Measurements from ENCODE around the gene MICU1.

Gene MICU1

DNA sequence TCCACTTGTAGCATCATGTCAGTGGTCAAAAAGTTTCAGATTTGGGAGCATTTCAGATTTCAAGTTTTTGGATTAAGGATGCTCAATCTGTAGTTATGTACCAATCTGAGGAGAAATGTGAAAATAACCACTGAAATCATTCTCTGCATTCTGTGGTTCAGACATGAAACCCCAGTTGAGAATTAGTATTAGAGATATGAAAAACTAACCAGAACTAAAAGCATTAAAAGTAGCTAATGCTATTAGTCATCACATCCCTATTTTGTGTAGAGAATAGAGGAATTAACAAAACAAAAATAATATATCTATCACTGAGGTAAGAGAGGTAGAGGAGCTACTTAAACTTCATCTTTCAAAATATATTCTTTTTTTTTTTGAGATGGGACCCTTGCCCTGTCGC lies 28.0 kb downstream of the MICU1 start:
- TF ChIP-seq, protein P1, sequence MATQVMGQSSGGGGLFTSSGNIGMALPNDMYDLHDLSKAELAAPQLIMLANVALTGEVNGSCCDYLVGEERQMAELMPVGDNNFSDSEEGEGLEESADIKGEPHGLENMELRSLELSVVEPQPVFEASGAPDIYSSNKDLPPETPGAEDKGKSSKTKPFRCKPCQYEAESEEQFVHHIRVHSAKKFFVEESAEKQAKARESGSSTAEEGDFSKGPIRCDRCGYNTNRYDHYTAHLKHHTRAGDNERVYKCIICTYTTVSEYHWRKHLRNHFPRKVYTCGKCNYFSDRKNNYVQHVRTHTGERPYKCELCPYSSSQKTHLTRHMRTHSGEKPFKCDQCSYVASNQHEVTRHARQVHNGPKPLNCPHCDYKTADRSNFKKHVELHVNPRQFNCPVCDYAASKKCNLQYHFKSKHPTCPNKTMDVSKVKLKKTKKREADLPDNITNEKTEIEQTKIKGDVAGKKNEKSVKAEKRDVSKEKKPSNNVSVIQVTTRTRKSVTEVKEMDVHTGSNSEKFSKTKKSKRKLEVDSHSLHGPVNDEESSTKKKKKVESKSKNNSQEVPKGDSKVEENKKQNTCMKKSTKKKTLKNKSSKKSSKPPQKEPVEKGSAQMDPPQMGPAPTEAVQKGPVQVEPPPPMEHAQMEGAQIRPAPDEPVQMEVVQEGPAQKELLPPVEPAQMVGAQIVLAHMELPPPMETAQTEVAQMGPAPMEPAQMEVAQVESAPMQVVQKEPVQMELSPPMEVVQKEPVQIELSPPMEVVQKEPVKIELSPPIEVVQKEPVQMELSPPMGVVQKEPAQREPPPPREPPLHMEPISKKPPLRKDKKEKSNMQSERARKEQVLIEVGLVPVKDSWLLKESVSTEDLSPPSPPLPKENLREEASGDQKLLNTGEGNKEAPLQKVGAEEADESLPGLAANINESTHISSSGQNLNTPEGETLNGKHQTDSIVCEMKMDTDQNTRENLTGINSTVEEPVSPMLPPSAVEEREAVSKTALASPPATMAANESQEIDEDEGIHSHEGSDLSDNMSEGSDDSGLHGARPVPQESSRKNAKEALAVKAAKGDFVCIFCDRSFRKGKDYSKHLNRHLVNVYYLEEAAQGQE (IDR thresholded peaks at IDR 0.05; ENCODE audit: low read depth), result no peak
- TF ChIP-seq YY1 (IDR thresholded peaks at IDR 0.05; ENCODE audit: low read depth) (no peak), TEAD4 (IDR thresholded peaks at IDR 0.05) (no peak), RAD21 (IDR thresholded peaks at IDR 0.05; ENCODE audit: low read depth) (no peak), EGR1 (IDR thresholded peaks at IDR 0.05) (no peak), FOXM1 (IDR thresholded peaks at IDR 0.05; ENCODE audit: borderline replicate concordance, low read depth) (no peak), NFIC (IDR thresholded peaks at IDR 0.05) (no peak), TCF12 (IDR thresholded peaks at IDR 0.05; ENCODE audit: low read depth) (no peak), CREB1 (IDR thresholded peaks at IDR 0.05; ENCODE audit: low read depth) (no peak), ZBTB7A (IDR thresholded peaks at IDR 0.05; ENCODE audit: low read depth) (no peak), TAF1 (IDR thresholded peaks at IDR 0.05; ENCODE audit: low read depth) (no peak)
- TF ChIP-seq, protein P2, sequence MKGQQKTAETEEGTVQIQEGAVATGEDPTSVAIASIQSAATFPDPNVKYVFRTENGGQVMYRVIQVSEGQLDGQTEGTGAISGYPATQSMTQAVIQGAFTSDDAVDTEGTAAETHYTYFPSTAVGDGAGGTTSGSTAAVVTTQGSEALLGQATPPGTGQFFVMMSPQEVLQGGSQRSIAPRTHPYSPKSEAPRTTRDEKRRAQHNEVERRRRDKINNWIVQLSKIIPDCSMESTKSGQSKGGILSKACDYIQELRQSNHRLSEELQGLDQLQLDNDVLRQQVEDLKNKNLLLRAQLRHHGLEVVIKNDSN (IDR thresholded peaks at IDR 0.05), result no peak
- TF ChIP-seq, protein P3, sequence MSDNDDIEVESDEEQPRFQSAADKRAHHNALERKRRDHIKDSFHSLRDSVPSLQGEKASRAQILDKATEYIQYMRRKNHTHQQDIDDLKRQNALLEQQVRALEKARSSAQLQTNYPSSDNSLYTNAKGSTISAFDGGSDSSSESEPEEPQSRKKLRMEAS (IDR thresholded peaks at IDR 0.05), result no peak

DNA sequence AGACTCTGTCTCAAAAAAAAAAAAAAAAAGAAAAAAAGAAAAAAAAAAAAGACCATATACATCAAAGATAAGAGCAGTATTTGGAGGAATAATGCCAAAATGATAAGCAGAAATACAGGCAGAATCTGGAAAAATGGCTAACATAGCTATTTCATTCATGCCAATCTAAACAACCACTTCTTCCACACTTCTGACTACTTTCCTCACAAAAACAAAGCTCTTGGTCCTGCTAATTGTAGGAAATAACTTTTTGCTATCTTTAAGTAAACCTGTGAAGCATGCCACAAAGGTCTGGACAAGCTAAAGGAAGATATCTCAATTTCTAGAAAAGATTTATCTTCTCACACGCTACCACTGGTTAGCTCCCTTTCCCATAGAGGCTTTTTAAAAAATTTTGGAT lies 30.4 kb downstream of the MICU1 start:
- TF ChIP-seq NFIC (IDR thresholded peaks at IDR 0.05) (no peak), CREB1 (IDR thresholded peaks at IDR 0.05; ENCODE audit: low read depth) (no peak), FOXM1 (IDR thresholded peaks at IDR 0.05; ENCODE audit: borderline replicate concordance, low read depth) (no peak), YY1 (IDR thresholded peaks at IDR 0.05; ENCODE audit: low read depth) (no peak), TAF1 (IDR thresholded peaks at IDR 0.05; ENCODE audit: low read depth) (no peak), EGR1 (IDR thresholded peaks at IDR 0.05) (no peak), ZBTB7A (IDR thresholded peaks at IDR 0.05; ENCODE audit: low read depth) (no peak), CEBPB (IDR thresholded peaks at IDR 0.05) (no peak), TCF12 (IDR thresholded peaks at IDR 0.05; ENCODE audit: low read depth) (no peak), TEAD4 (IDR thresholded peaks at IDR 0.05) (no peak), EP300 (IDR thresholded peaks at IDR 0.05; ENCODE audit: borderline replicate concordance) (no peak)
- TF ChIP-seq, protein P3 (IDR thresholded peaks at IDR 0.05), result no peak
- TF ChIP-seq, protein P2 (IDR thresholded peaks at IDR 0.05), result no peak

DNA sequence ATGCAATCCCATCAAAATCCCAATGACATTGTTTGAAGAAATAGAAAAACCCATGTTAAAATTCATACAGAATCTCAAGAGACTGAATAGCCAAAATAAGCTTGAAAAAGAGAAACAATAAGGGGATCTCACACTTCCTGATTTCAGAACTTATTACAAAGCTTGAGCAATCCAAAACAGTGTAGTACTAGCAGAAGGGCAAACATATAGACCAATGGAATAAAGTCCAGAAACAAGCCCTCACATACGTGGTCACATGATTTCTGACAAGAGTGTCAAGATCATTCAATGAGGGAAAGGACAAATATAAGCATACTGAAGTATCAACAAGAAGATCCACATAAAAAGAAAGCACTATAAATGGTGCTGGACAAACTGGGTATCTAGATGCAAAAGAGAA lies 31.9 kb downstream of the MICU1 start:
- TF ChIP-seq TAF1 (IDR thresholded peaks at IDR 0.05; ENCODE audit: low read depth) (no peak), NFIC (IDR thresholded peaks at IDR 0.05) (no peak), TEAD4 (IDR thresholded peaks at IDR 0.05) (no peak), EP300 (IDR thresholded peaks at IDR 0.05; ENCODE audit: borderline replicate concordance) (no peak), CEBPB (IDR thresholded peaks at IDR 0.05) (no peak), CREB1 (IDR thresholded peaks at IDR 0.05; ENCODE audit: low read depth) (no peak)

DNA sequence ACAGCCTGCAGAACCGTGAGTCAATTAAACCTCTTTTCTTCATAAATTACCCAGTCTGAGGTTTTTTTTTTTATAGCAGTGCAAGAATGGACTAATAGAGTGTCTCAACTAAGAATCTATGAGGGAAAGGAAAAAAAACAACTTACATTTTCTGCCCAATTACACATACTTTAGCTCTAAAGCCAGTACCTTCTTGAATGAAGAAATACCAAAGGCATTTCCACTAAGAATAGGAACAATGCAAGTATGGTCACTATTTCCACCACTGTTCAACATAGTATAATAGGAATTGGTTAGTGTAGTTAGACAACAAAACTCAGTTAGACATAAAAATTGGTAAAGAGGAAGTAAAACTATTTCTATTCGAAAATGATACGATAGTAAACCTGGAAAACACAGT lies 37.6 kb downstream of the MICU1 start:
- TF ChIP-seq ZBTB7A (IDR thresholded peaks at IDR 0.05; ENCODE audit: low read depth), result no peak
- no peak for TF ChIP-seq CEBPB (IDR thresholded peaks at IDR 0.05)
- TF ChIP-seq, protein P1 (IDR thresholded peaks at IDR 0.05; ENCODE audit: low read depth), result no peak

DNA sequence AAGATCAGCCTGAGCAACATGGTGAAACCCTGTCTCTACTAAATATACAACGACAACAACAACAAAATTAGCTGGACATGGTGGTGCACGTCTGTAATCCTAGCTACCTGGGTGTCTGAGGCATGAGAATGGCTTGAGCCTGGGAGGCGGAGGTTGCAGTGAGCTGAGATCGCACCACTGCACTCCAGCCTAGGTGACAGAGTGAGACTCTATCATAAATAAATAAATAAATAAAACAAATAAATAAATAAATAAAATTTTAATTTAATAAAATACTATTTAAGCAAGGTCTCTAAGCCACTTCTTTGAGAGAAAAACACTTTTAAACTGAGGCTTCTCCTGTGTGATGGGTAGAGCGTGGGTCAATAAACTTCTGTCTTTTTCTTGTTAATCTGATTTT lies 38.3 kb downstream of the MICU1 start:
- TF ChIP-seq ZBTB7A (IDR thresholded peaks at IDR 0.05; ENCODE audit: low read depth), result no peak
- TF ChIP-seq, protein P1 (IDR thresholded peaks at IDR 0.05; ENCODE audit: low read depth), result no peak
- TF ChIP-seq, protein P3 (IDR thresholded peaks at IDR 0.05), result no peak
- no peak for TF ChIP-seq EGR1 (IDR thresholded peaks at IDR 0.05)
- no peak for TF ChIP-seq CEBPB (IDR thresholded peaks at IDR 0.05)
- TF ChIP-seq NFIC (IDR thresholded peaks at IDR 0.05), result no peak
- no peak for TF ChIP-seq YY1 (IDR thresholded peaks at IDR 0.05; ENCODE audit: low read depth)
- no peak for TF ChIP-seq EP300 (IDR thresholded peaks at IDR 0.05; ENCODE audit: borderline replicate concordance)
- TF ChIP-seq TCF12 (IDR thresholded peaks at IDR 0.05; ENCODE audit: low read depth), result no peak
- no peak for TF ChIP-seq FOXM1 (IDR thresholded peaks at IDR 0.05; ENCODE audit: borderline replicate concordance, low read depth)
- TF ChIP-seq, protein P2 (IDR thresholded peaks at IDR 0.05), result no peak
- TF ChIP-seq TEAD4 (IDR thresholded peaks at IDR 0.05), result no peak
- no peak for TF ChIP-seq RAD21 (IDR thresholded peaks at IDR 0.05; ENCODE audit: low read depth)
- no peak for TF ChIP-seq CREB1 (IDR thresholded peaks at IDR 0.05; ENCODE audit: low read depth)
- TF ChIP-seq TAF1 (IDR thresholded peaks at IDR 0.05; ENCODE audit: low read depth), result no peak

All from Ishikawa (cell line).